HepG2 (cell line): ENCODE measurements around the gene AP5Z1. TPM values are rescaled to one million over a fixed set of nuclear protein-coding genes. Genes with fewer than 3 reads are reported as not detected.
A peak's percentile ranks its signal among the peaks of the same experiment; 100 is the strongest.

ENCODE experiments used
- FOXA1 ChIP-seq, 2 experiments: fragments of 450-650 bp in 1 of 2; sonication (generic) in 1 of 2; formaldehyde crosslinking in 1 of 2; IDR thresholded peaks; 2 replicates each; pipeline versions ENCODE4 v1.4.0 to v1.6.1; 2016 to 2020; ENCODE audit warnings: missing genetic modification reagents in 1 of 2
- MEIS2 ChIP-seq: sonication (generic); formaldehyde crosslinking; IDR thresholded peaks from 2 replicates; pipeline ENCODE4 v1.9.0; 2021; ENCODE audit warnings: mild to moderate bottlenecking, missing genetic modification reagents
- NR1H2 ChIP-seq: sonication (generic); formaldehyde crosslinking; IDR thresholded peaks from 2 replicates; pipeline ENCODE4 v1.8.1; 2022; ENCODE audit warnings: low read depth, missing genetic modification reagents, borderline replicate concordance
- PAXIP1 ChIP-seq: sonication (generic); formaldehyde crosslinking; conservative IDR thresholded peaks from 2 replicates; pipeline ENCODE4 v1.4.0; 2020; ENCODE audit warnings: mild to moderate bottlenecking, missing genetic modification reagents, moderate library complexity
- RBM39 ChIP-seq: fragments of 200-400 bp; formaldehyde crosslinking; IDR thresholded peaks from one replicate; pipeline ENCODE4 v1.6.1; 2018; ENCODE audit warnings: antibody characterized with exemption, mild to moderate bottlenecking, low read depth, low read length; ENCODE audit not compliant: poor library complexity, severe bottlenecking
- SP140L ChIP-seq: sonication (generic); formaldehyde crosslinking; IDR thresholded peaks from 2 replicates; pipeline ENCODE4 v1.4.0; 2020; ENCODE audit warnings: missing genetic modification reagents, borderline replicate concordance
- TCF7 ChIP-seq: sonication (generic); IDR thresholded peaks from 2 replicates; pipeline ENCODE4 v1.6.1; 2016; ENCODE audit warnings: antibody characterized with exemption, low read depth
- TFE3 ChIP-seq: IDR thresholded peaks from 2 replicates; pipeline ENCODE4 v1.6.1; 2016
- TMF1 ChIP-seq: sonication (generic); formaldehyde crosslinking; IDR thresholded peaks from 2 replicates; pipeline ENCODE4 v1.8.1; 2022; ENCODE audit warnings: low read depth, missing genetic modification reagents
- ZNF354B ChIP-seq: sonication (generic); formaldehyde crosslinking; IDR thresholded peaks from 2 replicates; pipeline ENCODE4 v1.8.0; 2022; ENCODE audit warnings: mild to moderate bottlenecking, missing genetic modification reagents
- ZNF407 ChIP-seq: sonication (generic); formaldehyde crosslinking; IDR thresholded peaks from one replicate; pipeline ENCODE4 v1.5.1; 2020; ENCODE audit warnings: mild to moderate bottlenecking, missing genetic modification reagents; ENCODE audit errors: not compliant biosample characterization
- ZNF747 ChIP-seq: sonication (generic); formaldehyde crosslinking; IDR thresholded peaks from 2 replicates; pipeline ENCODE4 v1.8.1; 2023; ENCODE audit warnings: missing genetic modification reagents, mild to moderate bottlenecking, borderline replicate concordance
- polyA plus RNA-seq, 8 experiments: library from polyadenylated mRNA; depleted of rRNA in 3 of 8; stranded (reverse) in 7 of 8; unstranded in 1 of 8; fragments of >200 nt; fragmentation: Illumina TruSeq in 4 of 8; extraction: Trizol in 4 of 8; gene quantifications; 2 replicates each; pipeline versions ENCODE4 v1.2.1 to v1.2.3, GENCODE V29; 2011 to 2016; ENCODE audit warnings: low read depth in 4 of 8, missing spikeins in 1 of 8, mixed read lengths in 1 of 8; ENCODE audit not compliant: insufficient read depth in 1 of 8
- total RNA-seq, 5 experiments: library from RNA; depleted of rRNA; stranded (reverse); fragments of >200 nt; fragmentation: Illumina TruSeq; extraction: Trizol; gene quantifications; 2 replicates each; pipeline ENCODE4 v1.2.3, GENCODE V29; 2016; ENCODE audit warnings: low read depth in 1 of 5
- TF ChIP-seq, protein P1 (sequence below): sonication (generic); formaldehyde crosslinking; IDR thresholded peaks from 2 replicates; pipeline ENCODE4 v1.4.0; 2020; ENCODE audit warnings: missing genetic modification reagents

The AP5Z1 gene
- total and polyA plus RNA-seq, 2 of the 13 experiments (the other 11 are each of a cell fraction or from before 2014, with no cell fraction given) = 9.3 to 15.1 TPM

DNA sequence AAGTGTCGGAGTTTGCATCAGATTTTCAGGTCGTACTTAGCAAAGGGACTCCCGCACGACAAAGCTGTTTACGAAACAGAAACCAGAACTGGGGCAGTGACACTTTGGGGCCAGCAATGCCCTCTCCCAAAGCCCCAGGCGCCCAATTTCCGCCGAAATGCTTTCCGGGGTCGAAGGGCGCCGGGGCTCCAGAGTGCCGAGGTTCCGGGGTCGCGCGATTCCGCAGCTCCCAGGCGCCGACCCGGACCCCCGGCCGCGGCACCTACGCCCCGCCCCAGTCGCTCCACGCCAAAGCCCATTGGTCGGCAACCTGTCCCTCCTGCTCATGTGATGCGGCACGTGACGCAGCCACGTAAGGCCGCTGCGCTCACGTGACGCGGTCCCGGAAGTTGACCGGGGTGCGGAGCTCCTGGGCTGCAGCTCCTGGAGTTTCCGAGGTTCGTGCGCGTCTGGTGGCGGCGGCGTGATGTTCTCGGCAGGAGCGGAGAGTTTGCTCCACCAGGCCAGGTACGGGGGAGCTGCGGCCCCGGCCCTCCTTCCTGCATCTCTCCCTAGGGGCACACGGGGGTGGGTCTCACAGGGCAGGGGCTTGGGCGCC lies at the start of gene AP5Z1 (continued):
- TF ChIP-seq ZNF354B (CRISPR knock-in tag) (no peak), RBM39 (no peak), ZNF407 (CRISPR knock-in tag) (no peak), FOXA1 (IDR thresholded peaks at IDR 0.05) (no peak), FOXA1 (CRISPR knock-in tag; IDR thresholded peaks at IDR 0.05) (peak; percentile 29; the same call in 1 of the 2 replicates), PAXIP1 (CRISPR knock-in tag) (0 out of 2 replicates have a peak, but pooled peaks have one; percentile 45), TMF1 (CRISPR knock-in tag) (no peak), NR1H2 (CRISPR knock-in tag) (no peak), TFE3 (CRISPR knock-in tag) (peak; percentile 99), TCF7 (no peak), ZNF747 (no peak; the same call in 1 of the 2 replicates), MEIS2 (CRISPR knock-in tag) (peak; percentile 24; the same call in 1 of the 2 replicates), SP140L (CRISPR knock-in tag) (no peak)
- TF ChIP-seq, protein P1, sequence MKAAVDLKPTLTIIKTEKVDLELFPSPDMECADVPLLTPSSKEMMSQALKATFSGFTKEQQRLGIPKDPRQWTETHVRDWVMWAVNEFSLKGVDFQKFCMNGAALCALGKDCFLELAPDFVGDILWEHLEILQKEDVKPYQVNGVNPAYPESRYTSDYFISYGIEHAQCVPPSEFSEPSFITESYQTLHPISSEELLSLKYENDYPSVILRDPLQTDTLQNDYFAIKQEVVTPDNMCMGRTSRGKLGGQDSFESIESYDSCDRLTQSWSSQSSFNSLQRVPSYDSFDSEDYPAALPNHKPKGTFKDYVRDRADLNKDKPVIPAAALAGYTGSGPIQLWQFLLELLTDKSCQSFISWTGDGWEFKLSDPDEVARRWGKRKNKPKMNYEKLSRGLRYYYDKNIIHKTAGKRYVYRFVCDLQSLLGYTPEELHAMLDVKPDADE = no peak
